ENCODE measurements around the gene LUM. TPM values are rescaled to one million over a fixed set of nuclear protein-coding genes. Genes with fewer than 3 reads are reported as not detected.

LUM gene
- total RNA-seq, 1 experiment from 2014 or later, result not detected

DNA sequence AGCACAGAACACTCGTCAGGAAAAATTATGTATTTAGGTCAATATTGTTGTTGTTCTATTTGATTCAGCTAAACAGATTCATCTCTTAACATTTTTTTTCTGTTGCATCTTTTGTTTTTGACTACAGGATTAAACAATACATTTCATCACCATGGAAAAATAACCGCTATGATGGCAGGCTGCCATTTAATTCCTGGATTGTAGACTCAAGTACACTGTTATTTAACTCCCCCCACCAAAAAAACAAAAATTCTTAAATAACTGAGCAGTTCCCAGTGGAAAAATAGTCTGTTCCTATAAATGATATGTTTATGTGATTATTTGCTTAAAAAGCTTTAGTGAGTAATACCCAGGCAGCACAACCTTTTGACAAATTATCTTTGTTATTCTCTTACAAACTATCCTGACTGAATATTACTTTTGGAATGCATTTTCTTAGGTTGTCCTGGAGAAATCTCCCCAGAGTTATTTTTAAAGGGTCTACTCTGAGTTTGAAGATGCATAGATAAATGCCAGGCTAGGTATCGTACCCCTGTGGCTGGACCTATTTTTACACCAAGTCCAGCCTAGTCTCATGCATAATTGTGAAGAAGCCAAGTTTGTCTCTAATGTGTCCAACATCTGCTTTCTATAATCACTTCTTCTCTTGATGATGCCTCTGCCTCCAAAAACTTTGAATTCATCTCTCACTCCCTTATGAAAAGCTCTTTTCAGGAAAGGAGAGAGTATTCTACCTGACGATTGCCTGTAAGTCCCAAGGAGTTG lies 57.2 kb downstream of the LUM start:
- no peaks in the 10 kb centered on the region for H3K79me1 ChIP-seq (ENCODE audit: insufficient read depth, low read depth, low read length, poor library complexity, severe bottlenecking)
- H4K20me1 ChIP-seq (ENCODE audit: control insufficient read depth, insufficient read depth, insufficient read length), result no peaks in the 10 kb centered on the region
- no peak overlapping the region for H4K91ac ChIP-seq (ENCODE audit: insufficient read length, low read depth, low read length)
- no peaks in the 10 kb centered on the region for H3K9me3 ChIP-seq (ENCODE audit: control insufficient read depth, low read depth, low read length)
- no peak overlapping the region for H3K4ac ChIP-seq (ENCODE audit: low read depth, low read length)
- no peaks in the 10 kb centered on the region for H3K79me2 ChIP-seq (ENCODE audit: insufficient read depth, low read length)
- Mint-ChIP-seq H3K9me3 (no peaks in the 10 kb centered on the region), H3K4me3 (no peak overlapping the region), H3K27ac (no peak overlapping the region), H3K36me3 (ENCODE audit: insufficient read depth in 1 of 3, low read depth in 3 of 3) (no peaks in the 10 kb centered on the region), H3K4me1 (no peaks in the 10 kb centered on the region), H3K27me3 (ENCODE audit: low read depth) (no peaks in the 10 kb centered on the region)
- H3K18ac ChIP-seq (ENCODE audit: insufficient read length, low read depth, low read length), result no peak overlapping the region
- H3K4me1 ChIP-seq (ENCODE audit: insufficient read depth, low read length), result no peaks in the 10 kb centered on the region
- WGBS (ENCODE audit: extremely low coverage, insufficient read length, low lambda C conversion rate), result no CpG with 5 or more reads among the region's 4 CpGs
- TF ChIP-seq, protein P1, sequence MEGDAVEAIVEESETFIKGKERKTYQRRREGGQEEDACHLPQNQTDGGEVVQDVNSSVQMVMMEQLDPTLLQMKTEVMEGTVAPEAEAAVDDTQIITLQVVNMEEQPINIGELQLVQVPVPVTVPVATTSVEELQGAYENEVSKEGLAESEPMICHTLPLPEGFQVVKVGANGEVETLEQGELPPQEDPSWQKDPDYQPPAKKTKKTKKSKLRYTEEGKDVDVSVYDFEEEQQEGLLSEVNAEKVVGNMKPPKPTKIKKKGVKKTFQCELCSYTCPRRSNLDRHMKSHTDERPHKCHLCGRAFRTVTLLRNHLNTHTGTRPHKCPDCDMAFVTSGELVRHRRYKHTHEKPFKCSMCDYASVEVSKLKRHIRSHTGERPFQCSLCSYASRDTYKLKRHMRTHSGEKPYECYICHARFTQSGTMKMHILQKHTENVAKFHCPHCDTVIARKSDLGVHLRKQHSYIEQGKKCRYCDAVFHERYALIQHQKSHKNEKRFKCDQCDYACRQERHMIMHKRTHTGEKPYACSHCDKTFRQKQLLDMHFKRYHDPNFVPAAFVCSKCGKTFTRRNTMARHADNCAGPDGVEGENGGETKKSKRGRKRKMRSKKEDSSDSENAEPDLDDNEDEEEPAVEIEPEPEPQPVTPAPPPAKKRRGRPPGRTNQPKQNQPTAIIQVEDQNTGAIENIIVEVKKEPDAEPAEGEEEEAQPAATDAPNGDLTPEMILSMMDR (conservative IDR thresholded peaks at IDR 0.05), result no peak
- H3K4me2 ChIP-seq (ENCODE audit: insufficient read depth, insufficient read length, low read length), result no peak overlapping the region
- no peaks in the 10 kb centered on the region for H3K27me3 ChIP-seq (ENCODE audit: insufficient read depth, low read length)
- no peak overlapping the region for H4K8ac ChIP-seq (replicated peaks; ENCODE audit: insufficient read length, low read depth, low read length)
- H2AFZ ChIP-seq (ENCODE audit: low read length), result no peak overlapping the region
- H3T11ph ChIP-seq (ENCODE audit: low read length), result no peak overlapping the region
- H3K9ac ChIP-seq (ENCODE audit: extremely low read depth, insufficient read length, low read length), result no peak overlapping the region
- no peak overlapping the region for H3K27ac ChIP-seq (ENCODE audit: insufficient read length, low read depth, low read length)
- no peak overlapping the region for H3K14ac ChIP-seq (ENCODE audit: insufficient read depth, low read length)
- DNase-seq, result no peak
- H3K56ac ChIP-seq (ENCODE audit: insufficient read length, low read depth, low read length), result no peak overlapping the region
- no peak overlapping the region for H2BK20ac ChIP-seq (ENCODE audit: low read depth, low read length, poor library complexity, severe bottlenecking)
- no peak overlapping the region for H3K23ac ChIP-seq (ENCODE audit: insufficient read length, low read depth, low read length)
- H3K23me2 ChIP-seq (ENCODE audit: insufficient read length, low read depth, low read length, poor library complexity, severe bottlenecking), result no peaks in the 10 kb centered on the region
- H2BK5ac ChIP-seq (ENCODE audit: insufficient read length, low read length), result no peak overlapping the region
- no peak overlapping the region for H2BK12ac ChIP-seq (ENCODE audit: insufficient read length, low read depth, low read length)
- no peak overlapping the region for H2AK5ac ChIP-seq (ENCODE audit: insufficient read length, low read length)
- no peak overlapping the region for H2BK120ac ChIP-seq (ENCODE audit: low read depth, low read length, poor library complexity, severe bottlenecking)
- no peak overlapping the region for H4K5ac ChIP-seq (ENCODE audit: insufficient read length, low read depth, low read length)
- H2BK15ac ChIP-seq (ENCODE audit: low read depth, low read length), result no peak overlapping the region

Other genes starting within 250 kb of the LUM start
- gene CCER1, start 156.3 kb downstream of the LUM start, total RNA-seq (2021), result not detected in 2 replicates
- gene EPYC, start 106.5 kb downstream of the LUM start, total RNA-seq (2021), result not detected in 2 replicates
- gene KERA, start 53.5 kb downstream of the LUM start, total RNA-seq (2021), result not detected in 2 replicates
- gene DCN, start 71.3 kb upstream of the LUM start, total RNA-seq (2021), result not detected in 2 replicates

All from H9 (cell line).